OCI-LY1 (cell line): ENCODE data around the gene TP53TG5.

Source experiments
- EZH2 ChIP-seq: fragments of 200-600 bp; sonication (generic), shearing (Covaris generic); IDR thresholded peaks from 2 replicates; pipeline ENCODE4 v1.8.0; 2017; ENCODE audit warnings: borderline replicate concordance, mixed run types, mild to moderate bottlenecking, antibody characterized with exemption, low read length, moderate library complexity, mixed read lengths
- TF ChIP-seq, protein P1 (sequence below): fragments of 200-600 bp; sonication (generic), shearing (Covaris generic); IDR thresholded peaks from 2 replicates; pipeline ENCODE4 v1.5.1; 2017; ENCODE audit warnings: mild to moderate bottlenecking, antibody characterized with exemption, low read length, moderate library complexity, mixed read lengths

- TF ChIP-seq, protein P1, sequence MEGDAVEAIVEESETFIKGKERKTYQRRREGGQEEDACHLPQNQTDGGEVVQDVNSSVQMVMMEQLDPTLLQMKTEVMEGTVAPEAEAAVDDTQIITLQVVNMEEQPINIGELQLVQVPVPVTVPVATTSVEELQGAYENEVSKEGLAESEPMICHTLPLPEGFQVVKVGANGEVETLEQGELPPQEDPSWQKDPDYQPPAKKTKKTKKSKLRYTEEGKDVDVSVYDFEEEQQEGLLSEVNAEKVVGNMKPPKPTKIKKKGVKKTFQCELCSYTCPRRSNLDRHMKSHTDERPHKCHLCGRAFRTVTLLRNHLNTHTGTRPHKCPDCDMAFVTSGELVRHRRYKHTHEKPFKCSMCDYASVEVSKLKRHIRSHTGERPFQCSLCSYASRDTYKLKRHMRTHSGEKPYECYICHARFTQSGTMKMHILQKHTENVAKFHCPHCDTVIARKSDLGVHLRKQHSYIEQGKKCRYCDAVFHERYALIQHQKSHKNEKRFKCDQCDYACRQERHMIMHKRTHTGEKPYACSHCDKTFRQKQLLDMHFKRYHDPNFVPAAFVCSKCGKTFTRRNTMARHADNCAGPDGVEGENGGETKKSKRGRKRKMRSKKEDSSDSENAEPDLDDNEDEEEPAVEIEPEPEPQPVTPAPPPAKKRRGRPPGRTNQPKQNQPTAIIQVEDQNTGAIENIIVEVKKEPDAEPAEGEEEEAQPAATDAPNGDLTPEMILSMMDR: no peak
- TF ChIP-seq EZH2: no peak
Observed at GRCh38 chr20:45406260-45407066, 28.3 kb upstream of the TP53TG5 start.
